GM12872 (cell line): ENCODE results near the gene SHPK.

Experiments
- CTCF ChIP-seq: IDR thresholded peaks from 3 replicates; pipeline ENCODE4 v1.5.1; 2011; ENCODE audit warnings: low read depth, mild to moderate bottlenecking, low read length, moderate library complexity; ENCODE audit not compliant: insufficient read depth

The SHPK gene

GRCh38 chr17:3667366-3668278 is 31.6 kb upstream of the SHPK start:
- no peak for TF ChIP-seq CTCF

DNA sequence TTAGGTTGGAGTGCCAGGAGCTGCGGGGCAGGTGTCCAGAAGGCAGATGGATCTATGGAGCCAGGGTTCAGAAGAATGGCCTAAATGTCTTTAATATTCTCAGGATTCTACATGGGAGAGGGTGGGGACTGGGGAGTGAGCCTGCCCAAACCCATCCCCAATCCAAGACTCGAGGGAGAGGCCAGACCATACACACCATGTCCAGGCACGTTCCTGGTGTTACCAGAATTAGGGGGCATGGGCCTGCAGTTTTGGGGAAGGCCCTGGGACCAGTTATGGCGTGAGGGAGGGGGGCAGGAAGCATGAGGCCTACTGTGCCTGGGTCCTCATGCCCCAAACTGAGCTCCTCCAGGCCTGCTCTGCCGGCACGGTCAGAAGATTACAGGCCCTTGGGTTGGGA is 30.5 kb upstream of the SHPK start:
- TF ChIP-seq CTCF = no peak

DNA sequence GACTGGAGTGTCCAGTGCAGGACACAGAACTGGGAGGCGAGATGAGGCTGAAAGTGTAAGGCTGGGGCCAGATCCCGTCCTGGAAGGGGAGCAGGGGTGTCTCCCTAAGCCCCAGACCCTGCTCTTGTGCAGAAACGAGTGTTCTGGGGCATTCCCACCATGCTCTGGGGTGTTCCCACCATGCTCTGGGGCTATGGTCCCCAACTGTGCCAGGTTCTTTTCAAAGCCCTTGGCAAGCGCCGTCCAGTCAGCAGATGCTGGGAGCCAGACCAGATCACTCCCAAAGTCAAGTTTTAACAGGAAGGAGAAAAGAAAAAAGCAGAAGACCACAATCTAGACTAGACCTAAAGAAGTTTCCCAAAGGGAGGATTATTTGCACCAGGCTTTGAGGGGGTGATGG is 29.8 kb upstream of the SHPK start:
- no peak for TF ChIP-seq CTCF

GRCh38 chr17:3663102-3664011 is 27.3 kb upstream of the SHPK start:
- no peak for TF ChIP-seq CTCF

GRCh38 chr17:3660311-3660891 is 24.4 kb upstream of the SHPK start:
- TF ChIP-seq CTCF = no peak

GRCh38 chr17:3659541-3660111 is 23.6 kb upstream of the SHPK start:
- no peak for TF ChIP-seq CTCF
